ENCODE results near the gene MAP1B.
"Not testable (repeated sequence)": the region's sequence is repeated elsewhere in the genome, so short reads cannot be mapped to it uniquely, and the experiment has no call there.

Gene MAP1B

GRCh38 chr5:72157625-72157962 is 50.3 kb downstream of the MAP1B start:
- no peaks in the 10 kb centered on the region for H3K9me3 ChIP-seq (ENCODE audit: control insufficient read depth, low read length)
- H3K4me3 ChIP-seq (ENCODE audit: low read length) = no peak overlapping the region
- no peaks in the 10 kb centered on the region for H3K4me1 ChIP-seq (ENCODE audit: control insufficient read depth, insufficient read depth, low read length)
- no peak overlapping the region for H3K9ac ChIP-seq (ENCODE audit: low read length)
- H3K27me3 ChIP-seq (ENCODE audit: control insufficient read depth, insufficient read depth, low read length) = no peaks in the 10 kb centered on the region
- no peaks in the 10 kb centered on the region for H3K36me3 ChIP-seq (ENCODE audit: control insufficient read depth, insufficient read depth, low read length)

DNA sequence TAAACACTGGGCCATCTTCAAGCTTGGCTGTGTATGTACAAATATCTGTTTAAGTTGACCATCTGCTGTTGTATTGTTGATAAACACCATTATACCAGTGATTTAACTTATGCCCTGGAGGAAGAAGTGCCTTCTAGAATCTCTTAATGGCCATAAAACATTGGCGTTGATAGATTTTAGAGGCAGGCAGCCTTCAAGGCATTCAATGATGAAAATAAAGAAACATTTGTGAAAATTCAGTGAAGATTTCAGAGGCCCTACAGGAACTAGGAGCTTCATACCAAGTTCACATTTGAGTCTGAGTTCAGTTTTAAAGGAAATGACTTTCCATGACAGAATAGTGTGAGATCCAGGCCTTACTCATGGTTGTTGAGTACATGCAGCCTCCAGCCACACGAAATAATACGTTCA is 52.2 kb downstream of the MAP1B start:
- no peak overlapping the region for H3K9ac ChIP-seq (ENCODE audit: low read length)
- H3K27me3 ChIP-seq (ENCODE audit: control insufficient read depth, insufficient read depth, low read length) = no peaks in the 10 kb centered on the region
- no peaks in the 10 kb centered on the region for H3K4me1 ChIP-seq (ENCODE audit: control insufficient read depth, insufficient read depth, low read length)
- no peak overlapping the region for H3K4me3 ChIP-seq (ENCODE audit: low read length)
- no peaks in the 10 kb centered on the region for H3K36me3 ChIP-seq (ENCODE audit: control insufficient read depth, insufficient read depth, low read length)
- no peaks in the 10 kb centered on the region for H3K9me3 ChIP-seq (ENCODE audit: control insufficient read depth, low read length)

- Histone ChIP-seq H3K4me1 (ENCODE audit: control insufficient read depth, insufficient read depth, low read length) (no peaks in the 10 kb centered on the region), H3K27me3 (ENCODE audit: control insufficient read depth, insufficient read depth, low read length) (no peaks in the 10 kb centered on the region), H3K4me3 (ENCODE audit: low read length) (no peak overlapping the region), H3K36me3 (ENCODE audit: control insufficient read depth, insufficient read depth, low read length) (no peaks in the 10 kb centered on the region), H3K9me3 (ENCODE audit: control insufficient read depth, low read length) (no peaks in the 10 kb centered on the region), H3K9ac (ENCODE audit: low read length) (no peak overlapping the region)
Observed at GRCh38 chr5:72160329-72160728, 53.1 kb downstream of the MAP1B start.

DNA sequence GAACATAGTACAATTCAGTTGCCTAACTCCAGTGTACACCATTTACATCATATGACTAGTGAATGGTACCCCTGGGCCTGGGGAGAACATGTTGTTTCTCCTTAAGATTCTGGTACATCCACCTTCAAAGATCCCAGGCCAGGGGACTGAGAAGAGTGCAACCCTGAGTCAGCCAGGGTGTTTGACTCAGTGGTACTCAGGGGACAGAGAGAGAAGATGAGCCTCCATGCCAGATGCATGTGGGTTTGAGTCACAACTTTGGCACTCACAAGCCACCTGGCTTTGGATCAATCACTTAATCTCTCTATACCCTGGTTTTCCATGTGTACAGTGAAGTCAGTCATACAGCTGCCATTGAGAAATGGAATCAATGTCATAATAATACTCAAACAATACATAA is 53.7 kb downstream of the MAP1B start:
- Histone ChIP-seq H3K9me3 (ENCODE audit: control insufficient read depth, low read length) (no peaks in the 10 kb centered on the region), H3K9ac (ENCODE audit: low read length) (no peak overlapping the region), H3K4me3 (ENCODE audit: low read length) (no peak overlapping the region), H3K27me3 (ENCODE audit: control insufficient read depth, insufficient read depth, low read length) (no peaks in the 10 kb centered on the region), H3K4me1 (ENCODE audit: control insufficient read depth, insufficient read depth, low read length) (no peaks in the 10 kb centered on the region), H3K36me3 (ENCODE audit: control insufficient read depth, insufficient read depth, low read length) (no peaks in the 10 kb centered on the region)

DNA sequence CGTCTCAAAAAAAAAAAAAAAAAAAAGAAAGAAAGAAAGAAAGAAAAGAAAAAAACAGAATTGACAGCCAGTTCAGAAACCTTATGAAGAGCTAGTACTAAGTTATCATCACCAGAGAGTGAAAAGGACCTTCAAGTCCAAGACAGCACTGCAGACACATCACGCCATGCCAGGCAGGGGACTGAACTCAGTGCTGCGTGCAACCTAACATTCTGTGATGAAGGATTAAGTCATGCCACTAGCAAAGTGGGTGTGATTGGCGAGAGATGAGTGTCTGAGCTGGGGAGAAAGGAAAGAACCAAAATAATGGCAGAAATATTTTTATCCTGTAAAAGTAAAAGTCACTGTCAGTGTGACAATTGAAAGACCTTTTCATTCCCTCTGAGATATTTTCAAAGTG is 54.7 kb downstream of the MAP1B start:
- peaks cover 6% of the 10 kb centered on the region for H3K4me1 ChIP-seq (ENCODE audit: control insufficient read depth, insufficient read depth, low read length)

GRCh38 chr5:72163349-72163983 is 56.2 kb downstream of the MAP1B start:
- Histone ChIP-seq H3K9ac (ENCODE audit: low read length) (no peak overlapping the region), H3K4me1 (ENCODE audit: control insufficient read depth, insufficient read depth, low read length) (peaks cover 6% of the 10 kb centered on the region), H3K4me3 (ENCODE audit: low read length) (no peak overlapping the region), H3K27me3 (ENCODE audit: control insufficient read depth, insufficient read depth, low read length) (no peaks in the 10 kb centered on the region), H3K9me3 (ENCODE audit: control insufficient read depth, low read length) (no peaks in the 10 kb centered on the region), H3K36me3 (ENCODE audit: control insufficient read depth, insufficient read depth, low read length) (no peaks in the 10 kb centered on the region)

More for the DNA sequence above, 54.7 kb downstream of the MAP1B start:
- Histone ChIP-seq H3K9me3 (ENCODE audit: control insufficient read depth, low read length) (no peaks in the 10 kb centered on the region), H3K36me3 (ENCODE audit: control insufficient read depth, insufficient read depth, low read length) (no peaks in the 10 kb centered on the region), H3K4me3 (ENCODE audit: low read length) (no peak overlapping the region), H3K27me3 (ENCODE audit: control insufficient read depth, insufficient read depth, low read length) (no peaks in the 10 kb centered on the region), H3K9ac (ENCODE audit: low read length) (no peak overlapping the region)

DNA sequence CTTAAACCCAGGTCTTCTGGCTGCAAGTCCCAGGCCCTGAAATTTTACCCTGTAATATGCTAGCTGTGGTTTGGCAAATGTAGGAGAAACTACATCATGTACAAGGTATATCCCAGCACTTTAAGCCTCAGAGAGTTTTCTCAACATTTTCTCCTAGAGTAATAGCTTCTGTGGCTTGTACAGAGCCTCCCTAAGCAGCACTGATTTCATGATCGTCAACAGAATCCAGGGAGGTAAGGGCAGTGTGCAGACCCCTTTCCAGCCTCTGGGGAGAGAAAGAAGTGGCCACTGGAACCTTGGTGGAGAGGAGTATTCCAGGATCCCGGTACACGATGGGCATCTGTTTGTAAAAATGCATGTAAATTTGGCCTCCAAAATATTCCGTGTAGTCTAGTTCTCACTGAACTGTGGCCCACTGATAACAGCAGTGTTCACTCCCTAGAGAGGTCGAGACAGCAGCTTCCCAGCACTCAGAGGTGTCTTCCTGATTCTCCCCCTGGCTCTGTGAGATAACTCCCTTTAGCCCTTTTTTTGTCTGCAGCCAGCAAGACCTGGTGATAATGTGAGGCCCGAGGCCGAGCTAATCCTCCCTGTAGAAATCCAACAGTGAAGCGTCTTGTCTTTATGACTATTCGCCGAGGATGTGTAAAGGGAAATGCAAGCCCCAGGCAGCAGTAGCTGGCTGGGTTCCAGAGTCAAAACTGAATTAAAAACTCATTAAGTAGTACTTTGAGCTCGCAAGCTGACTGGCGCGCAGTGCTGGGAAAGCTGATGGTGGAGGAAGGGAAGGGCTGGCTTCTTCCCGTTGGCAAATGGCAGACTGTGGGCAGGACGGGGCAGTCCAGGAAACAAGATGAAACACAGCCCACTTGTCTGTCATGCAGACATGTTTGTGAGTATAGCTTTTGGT is 59.0 kb downstream of the MAP1B start:
- H3K4me3 ChIP-seq (ENCODE audit: low read length) = no peak overlapping the region
- H3K9me3 ChIP-seq (ENCODE audit: control insufficient read depth, low read length) = no peaks in the 10 kb centered on the region
- H3K4me1 ChIP-seq (ENCODE audit: control insufficient read depth, insufficient read depth, low read length) = peaks cover 6% of the 10 kb centered on the region
- H3K9ac ChIP-seq (ENCODE audit: low read length) = peak overlapping the region; percentile 20
- no peaks in the 10 kb centered on the region for H3K27me3 ChIP-seq (ENCODE audit: control insufficient read depth, insufficient read depth, low read length)
- no peaks in the 10 kb centered on the region for H3K36me3 ChIP-seq (ENCODE audit: control insufficient read depth, insufficient read depth, low read length)

GRCh38 chr5:72167257-72167656 is 60.0 kb downstream of the MAP1B start:
- H3K4me1 ChIP-seq (ENCODE audit: control insufficient read depth, insufficient read depth, low read length) = peaks cover 6% of the 10 kb centered on the region
- no peaks in the 10 kb centered on the region for H3K9me3 ChIP-seq (ENCODE audit: control insufficient read depth, low read length)
- H3K36me3 ChIP-seq (ENCODE audit: control insufficient read depth, insufficient read depth, low read length) = no peaks in the 10 kb centered on the region
- H3K4me3 ChIP-seq (ENCODE audit: low read length) = no peak overlapping the region
- no peak overlapping the region for H3K9ac ChIP-seq (ENCODE audit: low read length)
- no peaks in the 10 kb centered on the region for H3K27me3 ChIP-seq (ENCODE audit: control insufficient read depth, insufficient read depth, low read length)

- peaks cover 6% of the 10 kb centered on the region for H3K4me1 ChIP-seq (ENCODE audit: control insufficient read depth, insufficient read depth, low read length)
- no peaks in the 10 kb centered on the region for H3K27me3 ChIP-seq (ENCODE audit: control insufficient read depth, insufficient read depth, low read length)
- no peak overlapping the region for H3K4me3 ChIP-seq (ENCODE audit: low read length)
- H3K9ac ChIP-seq (ENCODE audit: low read length) = no peak overlapping the region
- no peaks in the 10 kb centered on the region for H3K9me3 ChIP-seq (ENCODE audit: control insufficient read depth, low read length)
- no peaks in the 10 kb centered on the region for H3K36me3 ChIP-seq (ENCODE audit: control insufficient read depth, insufficient read depth, low read length)
Observed at GRCh38 chr5:72167804-72168203, 60.5 kb downstream of the MAP1B start.

DNA sequence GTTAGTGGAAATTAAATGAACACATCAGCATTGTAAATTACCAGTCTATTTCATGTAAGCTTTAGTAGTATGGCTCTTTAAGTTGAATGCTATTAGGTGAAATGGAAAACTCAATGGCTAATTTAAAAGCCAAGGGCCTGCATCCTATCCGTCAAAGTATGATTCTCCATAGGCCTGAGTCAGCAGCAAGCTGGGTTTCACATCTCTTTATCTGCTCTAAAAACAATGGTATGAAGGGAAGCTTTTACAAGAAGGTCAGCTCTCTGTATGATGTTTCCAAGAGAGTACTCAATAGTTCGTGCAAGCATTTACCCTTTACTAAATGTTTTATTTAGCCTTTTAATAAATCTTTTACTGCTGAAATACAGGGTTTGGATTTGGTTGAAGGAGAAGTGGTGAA is 62.8 kb downstream of the MAP1B start:
- Histone ChIP-seq H3K9me3 (ENCODE audit: control insufficient read depth, low read length) (no peaks in the 10 kb centered on the region), H3K9ac (ENCODE audit: low read length) (no peak overlapping the region)

DNA sequence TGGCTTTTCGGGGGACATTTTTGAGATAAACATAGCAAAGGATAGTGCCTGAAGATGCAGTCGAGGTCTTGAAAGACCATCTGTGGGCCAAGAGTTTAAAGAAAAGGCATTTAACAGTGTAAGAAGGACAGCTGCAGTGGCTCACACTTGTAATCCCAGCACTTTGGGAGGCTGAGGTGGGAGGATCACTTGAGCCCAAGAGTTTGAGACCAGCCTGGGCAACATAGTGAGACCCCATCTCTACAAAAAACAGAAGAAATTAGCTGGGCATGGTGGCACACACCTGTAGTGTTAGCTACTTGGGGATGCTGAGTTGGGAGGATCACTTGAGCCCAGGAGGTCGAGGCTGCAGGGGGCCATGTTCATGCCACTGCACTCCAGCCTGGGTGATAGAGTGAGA is 63.9 kb downstream of the MAP1B start:
- H3K27me3 ChIP-seq (ENCODE audit: control insufficient read depth, insufficient read depth, low read length); H3K9ac ChIP-seq (ENCODE audit: low read length); H3K9me3 ChIP-seq (ENCODE audit: control insufficient read depth, low read length); H3K4me3 ChIP-seq (ENCODE audit: low read length); H3K36me3 ChIP-seq (ENCODE audit: control insufficient read depth, insufficient read depth, low read length); H3K4me1 ChIP-seq (ENCODE audit: control insufficient read depth, insufficient read depth, low read length): not testable (repeated sequence)

More for the DNA sequence above, 62.8 kb downstream of the MAP1B start:
- no peaks in the 10 kb centered on the region for H3K36me3 ChIP-seq (ENCODE audit: control insufficient read depth, insufficient read depth, low read length)
- peaks cover 6% of the 10 kb centered on the region for H3K4me1 ChIP-seq (ENCODE audit: control insufficient read depth, insufficient read depth, low read length)
- H3K27me3 ChIP-seq (ENCODE audit: control insufficient read depth, insufficient read depth, low read length) = no peaks in the 10 kb centered on the region
- no peak overlapping the region for H3K4me3 ChIP-seq (ENCODE audit: low read length)

GRCh38 chr5:72171667-72172066 is 64.4 kb downstream of the MAP1B start:
- Histone ChIP-seq H3K27me3 (ENCODE audit: control insufficient read depth, insufficient read depth, low read length) (no peaks in the 10 kb centered on the region), H3K4me1 (ENCODE audit: control insufficient read depth, insufficient read depth, low read length) (no peaks in the 10 kb centered on the region), H3K36me3 (ENCODE audit: control insufficient read depth, insufficient read depth, low read length) (no peaks in the 10 kb centered on the region), H3K9ac (ENCODE audit: low read length) (no peak overlapping the region), H3K4me3 (ENCODE audit: low read length) (no peak overlapping the region), H3K9me3 (ENCODE audit: control insufficient read depth, low read length) (no peaks in the 10 kb centered on the region)
